DOHH2 (cell line): ENCODE data around the gene RARG.

ENCODE experiments used
- H3F3A ChIP-seq: fragments of 200-600 bp; sonication (generic), shearing (Covaris generic); 2 replicates; pipeline ENCODE4 v1.6.0; 2016; ENCODE audit warnings: antibody characterized with exemption, mild to moderate bottlenecking; ENCODE audit not compliant: control insufficient read depth, insufficient read depth
- H3K27ac ChIP-seq: fragments of 200-600 bp; sonication (generic); 2 replicates; pipeline ENCODE4 v1.5.1; 2014; ENCODE audit warnings: low read depth, mild to moderate bottlenecking, low read length, moderate library complexity
- H3K27me3 ChIP-seq: fragments of 200-600 bp; sonication (generic); 2 replicates; pipeline ENCODE4 v1.6.1; 2014; ENCODE audit warnings: mild to moderate bottlenecking, low read length, mixed read lengths; ENCODE audit not compliant: control insufficient read depth
- H3K36me3 ChIP-seq: fragments of 200-600 bp; sonication (generic); 2 replicates; pipeline ENCODE4 v1.6.1; 2014; ENCODE audit warnings: mild to moderate bottlenecking, low read length, moderate library complexity, mixed read lengths; ENCODE audit not compliant: control insufficient read depth
- H3K4me1 ChIP-seq: fragments of 200-600 bp; sonication (generic); 2 replicates; pipeline ENCODE4 v1.6.1; 2014; ENCODE audit warnings: mild to moderate bottlenecking, low read length, mixed read lengths; ENCODE audit not compliant: control insufficient read depth
- H3K4me2 ChIP-seq: fragments of 200-600 bp; sonication (generic); 2 replicates; pipeline ENCODE4 v1.6.0; 2014; ENCODE audit warnings: mild to moderate bottlenecking, low read length, moderate library complexity
- H3K4me3 ChIP-seq: fragments of 200-600 bp; sonication (generic); 2 replicates; pipeline ENCODE4 v1.5.1; 2014; ENCODE audit warnings: mild to moderate bottlenecking, low read length, mixed read lengths
- H3K79me2 ChIP-seq: fragments of 200-600 bp; sonication (generic); 2 replicates; pipeline ENCODE4 v1.6.1; 2014; ENCODE audit warnings: mild to moderate bottlenecking, low read length, mixed read lengths; ENCODE audit not compliant: control insufficient read depth
- H3K9me2 ChIP-seq: fragments of 200-600 bp; sonication (generic); replicated peaks from 2 replicates; pipeline ENCODE4 v1.6.1; 2014; ENCODE audit warnings: mild to moderate bottlenecking, low read length, mixed read lengths; ENCODE audit not compliant: control insufficient read depth
- H3K9me3 ChIP-seq: fragments of 200-600 bp; sonication (generic); 2 replicates; pipeline ENCODE4 v1.6.1; 2014; ENCODE audit warnings: antibody characterized with exemption, low read length, mixed read lengths; ENCODE audit not compliant: control insufficient read depth, insufficient read depth
- H4K20me1 ChIP-seq: fragments of 200-600 bp; sonication (generic); 2 replicates; pipeline ENCODE4 v1.6.0; 2014; ENCODE audit warnings: low read depth, mild to moderate bottlenecking, antibody characterized with exemption, low read length, moderate library complexity; ENCODE audit not compliant: control insufficient read depth, insufficient read depth
- CTCF ChIP-seq: fragments of 200-600 bp; sonication (generic); IDR thresholded peaks from one replicate; pipeline ENCODE4 v1.5.1; 2014; ENCODE audit warnings: antibody characterized with exemption, mild to moderate bottlenecking, low read depth, low read length; ENCODE audit not compliant: poor library complexity, severe bottlenecking
- EZH2phosphoT487 ChIP-seq: fragments of 200-600 bp; sonication (generic); IDR thresholded peaks from 2 replicates; pipeline ENCODE4 v1.6.1; 2017; ENCODE audit warnings: borderline replicate concordance, mild to moderate bottlenecking, antibody characterized with exemption, low read length, moderate library complexity, mixed read lengths

Gene RARG

GRCh38 chr12:53241623-53242412 lies 9.8 kb upstream of the RARG start:
- Histone ChIP-seq H3K9me2 (no peaks in the 10 kb centered on the region), H3K27ac (no peak overlapping the region), H3K9me3 (no peaks in the 10 kb centered on the region), H3K27me3 (peaks cover 25% of the 10 kb centered on the region), H3K36me3 (no peaks in the 10 kb centered on the region), H3K4me3 (no peak overlapping the region), H3F3A (no peaks in the 10 kb centered on the region), H4K20me1 (no peaks in the 10 kb centered on the region), H3K4me1 (peaks cover 8% of the 10 kb centered on the region), H3K4me2 (no peak overlapping the region), H3K79me2 (no peaks in the 10 kb centered on the region)
- TF ChIP-seq CTCF (no peak), EZH2phosphoT487 (no peak)

- Histone ChIP-seq H4K20me1 (no peaks in the 10 kb centered on the region), H3K4me2 (no peak overlapping the region), H3K4me3 (no peak overlapping the region), H3K4me1 (peaks cover 8% of the 10 kb centered on the region), H3K27me3 (peaks cover 46% of the 10 kb centered on the region), H3K79me2 (no peaks in the 10 kb centered on the region), H3K9me2 (no peaks in the 10 kb centered on the region), H3K9me3 (no peaks in the 10 kb centered on the region), H3F3A (no peaks in the 10 kb centered on the region), H3K36me3 (no peaks in the 10 kb centered on the region), H3K27ac (no peak overlapping the region)
- TF ChIP-seq EZH2phosphoT487 (no peak), CTCF (no peak)
Measured at GRCh38 chr12:53239643-53240258, 7.7 kb upstream of the RARG start.

- H3K79me2 ChIP-seq: no peaks in the 10 kb centered on the region
- H3K9me3 ChIP-seq: no peaks in the 10 kb centered on the region
- H3K9me2 ChIP-seq: no peaks in the 10 kb centered on the region
- H3F3A ChIP-seq: no peaks in the 10 kb centered on the region
- no peak overlapping the region for H3K4me3 ChIP-seq
- TF ChIP-seq CTCF (no peak), EZH2phosphoT487 (no peak)
- H3K27ac ChIP-seq: no peak overlapping the region
- no peaks in the 10 kb centered on the region for H3K36me3 ChIP-seq
- H3K27me3 ChIP-seq: peaks cover 64% of the 10 kb centered on the region
- H3K4me1 ChIP-seq: peaks cover 14% of the 10 kb centered on the region
- no peaks in the 10 kb centered on the region for H4K20me1 ChIP-seq
- H3K4me2 ChIP-seq: no peak overlapping the region
Measured at GRCh38 chr12:53236443-53237111, 4.6 kb upstream of the RARG start.
